IMR-90 (cell line): ENCODE measurements around the gene AP4S1. TPM values are rescaled to one million over a fixed set of nuclear protein-coding genes. Genes with fewer than 3 reads are reported as not detected.

ENCODE experiments used
- ATAC-seq: fragments of 200-7000 bp; cut with Tn5 transposase; 2 replicates; pipeline ENCODE4 v1.9.1; 2020; ENCODE audit warnings: low read depth, mild to moderate bottlenecking, moderate library complexity
- BruUV-seq: library from RNA; stranded (reverse); fragments of 400-500 nt; replicated peaks from 2 replicates; lab custom pipeline; 2021; lab: Mats Ljungman, UMichigan
- CTCF ChIA-PET: fragments of 300-600 bp; formaldehyde crosslinking; extraction: SDS; loops from one replicate; lab custom pipeline; 2021; ENCODE audit warnings: antibody characterized with exemption; lab: Yijun Ruan, JAX
- POLR2A ChIA-PET: fragments of 300-600 bp; sonication (Branson Sonifier 250); formaldehyde crosslinking; loops from one replicate; lab custom pipeline; 2022; ENCODE audit warnings: antibody characterized with exemption; ENCODE audit not compliant: unreplicated experiment; lab: Charles Lee
- DNase-seq: peaks from one replicate; pipeline ENCODE4 v3.0.0; 2013
- H2AFZ ChIP-seq: replicated peaks from 2 replicates; pipeline ENCODE3; 2013; ENCODE audit warnings: low read length, mild to moderate bottlenecking; ENCODE audit not compliant: poor library complexity
- H2AK5ac ChIP-seq: 2 replicates; pipeline ENCODE4 v1.6.1; 2013; ENCODE audit warnings: low read depth, low read length, inconsistent platforms
- H2AK9ac ChIP-seq: replicated peaks from 2 replicates; pipeline ENCODE3; 2013; ENCODE audit warnings: mild to moderate bottlenecking, low read depth, low read length, moderate library complexity; ENCODE audit not compliant: poor library complexity
- H2BK120ac ChIP-seq: 2 replicates; pipeline ENCODE4 v1.6.1; 2013; ENCODE audit warnings: low read depth, low read length, inconsistent platforms
- H2BK15ac ChIP-seq: 3 replicates; pipeline ENCODE4 v1.6.1; 2013; ENCODE audit warnings: low read depth, low read length, inconsistent platforms
- H2BK20ac ChIP-seq: 2 replicates; pipeline ENCODE4 v1.6.1; 2013; ENCODE audit warnings: low read depth, mild to moderate bottlenecking, inconsistent platforms, low read length, moderate library complexity
- H2BK5ac ChIP-seq: 2 replicates; pipeline ENCODE4 v1.6.1; 2013; ENCODE audit warnings: mild to moderate bottlenecking, low read depth, low read length, inconsistent platforms; ENCODE audit not compliant: poor library complexity, severe bottlenecking
- H3K14ac ChIP-seq: replicated peaks from 2 replicates; pipeline ENCODE4 v1.6.1; 2013; ENCODE audit warnings: low read depth, low read length, inconsistent platforms
- H3K18ac ChIP-seq: 2 replicates; pipeline ENCODE4 v1.6.1; 2013; ENCODE audit warnings: low read depth, low read length, control low read depth
- H3K23ac ChIP-seq: 2 replicates; pipeline ENCODE4 v1.6.1; 2013; ENCODE audit warnings: low read depth, low read length, inconsistent platforms
- H3K27ac ChIP-seq: 2 replicates; pipeline ENCODE4 v1.5.1; 2013; ENCODE audit warnings: mild to moderate bottlenecking, control low read depth, low read length; ENCODE audit not compliant: insufficient read depth
- H3K27me3 ChIP-seq: 2 replicates; pipeline ENCODE4 v1.6.1; 2013; ENCODE audit warnings: low read length; ENCODE audit not compliant: control insufficient read depth, insufficient read depth
- H3K36me3 ChIP-seq: 2 replicates; pipeline ENCODE4 v1.6.1; 2013; ENCODE audit warnings: low read length, mixed read lengths; ENCODE audit not compliant: control insufficient read depth, insufficient read depth
- H3K4ac ChIP-seq: 2 replicates; pipeline ENCODE4 v1.6.1; 2013; ENCODE audit warnings: low read depth, low read length, inconsistent platforms
- H3K4me1 ChIP-seq: 2 replicates; pipeline ENCODE4 v1.6.1; 2013; ENCODE audit warnings: low read length, mixed read lengths; ENCODE audit not compliant: control insufficient read depth, insufficient read depth
- H3K4me2 ChIP-seq: 2 replicates; pipeline ENCODE4 v1.6.1; 2013; ENCODE audit warnings: low read depth, mild to moderate bottlenecking, control low read depth, low read length, moderate library complexity
- H3K4me3 ChIP-seq: 2 replicates; pipeline ENCODE4 v1.5.1; 2013; ENCODE audit warnings: low read depth, mild to moderate bottlenecking, control low read depth, low read length, moderate library complexity; ENCODE audit not compliant: insufficient read depth
- H3K56ac ChIP-seq: 2 replicates; pipeline ENCODE4 v1.6.1; 2013; ENCODE audit warnings: low read length, inconsistent platforms; ENCODE audit not compliant: insufficient read depth; ENCODE audit errors: extremely low read depth
- H3K79me1 ChIP-seq, 2 experiments: 2 replicates each; pipeline ENCODE4 v1.6.1; 2013; ENCODE audit warnings: low read length in 2 of 2, inconsistent platforms in 1 of 2, low read depth in 1 of 2
- H3K9ac ChIP-seq: 2 replicates; pipeline ENCODE4 v1.6.1; 2013; ENCODE audit warnings: low read depth, low read length, control low read depth
- H3K9me1 ChIP-seq: 2 replicates; pipeline ENCODE4 v1.6.1; 2013; ENCODE audit warnings: low read length, inconsistent platforms; ENCODE audit not compliant: insufficient read depth
- H3K9me3 ChIP-seq: 2 replicates; pipeline ENCODE4 v1.6.1; 2013; ENCODE audit warnings: low read length; ENCODE audit not compliant: control insufficient read depth, insufficient read depth
- H4K20me1 ChIP-seq: 2 replicates; pipeline ENCODE4 v1.6.1; 2013; ENCODE audit warnings: low read length, inconsistent platforms; ENCODE audit not compliant: insufficient read depth
- H4K5ac ChIP-seq: 2 replicates; pipeline ENCODE4 v1.6.1; 2013; ENCODE audit warnings: mild to moderate bottlenecking, low read depth, low read length, control low read depth
- H4K8ac ChIP-seq, 2 experiments: 2 replicates each; pipeline ENCODE4 v1.6.1; 2013; ENCODE audit warnings: low read depth in 2 of 2, low read length in 2 of 2, control low read depth in 1 of 2, inconsistent platforms in 1 of 2
- H4K91ac ChIP-seq: 2 replicates; pipeline ENCODE4 v1.6.1; 2013; ENCODE audit warnings: low read depth, low read length, inconsistent platforms; ENCODE audit not compliant: insufficient read depth
- CTCF ChIP-seq: conservative IDR thresholded peaks from 2 replicates; pipeline ENCODE4 v1.5.1; 2012; ENCODE audit warnings: mild to moderate bottlenecking, low read depth, low read length, improper control_type of control experiment
- MXI1 ChIP-seq: IDR thresholded peaks from 2 replicates; pipeline ENCODE4 v1.6.1; 2012; ENCODE audit warnings: low read depth, mild to moderate bottlenecking, low read length, moderate library complexity, borderline replicate concordance
- NFE2L2 ChIP-seq: fragments of 150-350 bp; IDR thresholded peaks from 2 replicates; pipeline ENCODE4 v1.6.1; 2016; ENCODE audit warnings: low read depth, mild to moderate bottlenecking, low read length
- POLR2A ChIP-seq: IDR thresholded peaks from 2 replicates; pipeline ENCODE4 v1.6.1; 2012; ENCODE audit warnings: mild to moderate bottlenecking, low read depth, low read length
- RAD21 ChIP-seq: IDR thresholded peaks from 2 replicates; pipeline ENCODE4 v1.6.1; 2012; ENCODE audit warnings: low read length, improper control_type of control experiment
- USF2 ChIP-seq: fragments of 150-350 bp; IDR thresholded peaks from 2 replicates; pipeline ENCODE4 v1.6.1; 2017; ENCODE audit warnings: mild to moderate bottlenecking, antibody characterized with exemption, low read length, low read depth
- WGBS, 2 experiments: methylation state at CpG; one replicate each; pipeline versions ENCODE4 v1.1.5 to v1.1.7; 2013; ENCODE audit warnings: missing lambda C conversion rate in 2 of 2; ENCODE audit not compliant: insufficient read length in 1 of 2; ENCODE audit errors: extremely low coverage in 2 of 2; 5-methylcytosine and 5-hydroxymethylcytosine counted together
- dilution Hi-C: fragments of 300-500 bp; cut with HindIII; formaldehyde crosslinking; loops from one replicate; pipeline ENCODE4 v1.14.3; 2018; ENCODE audit warnings: low sequenced_read_pairs; ENCODE audit not compliant: unreplicated experiment
- in situ Hi-C: fragments of 300-500 bp; cut with MboI; formaldehyde crosslinking; loops from 3 replicates; pipeline ENCODE4 v1.14.3; 2019; ENCODE audit warnings: low sequenced_read_pairs, inconsistent platforms, mixed read lengths
- intact Hi-C: fragments of 100-400 bp; cut with micrococcal nuclease; formaldehyde crosslinking; loops from 2 replicates; pipeline ENCODE4 v1.10.0; 2022
- polyA plus RNA-seq, 3 experiments: library from polyadenylated mRNA; depleted of rRNA; stranded (reverse); fragments of >200 nt; gene quantifications; 2 replicates each; pipeline ENCODE4 v1.2.3, GENCODE V29; 2012; ENCODE audit warnings: low replicate concordance in 1 of 3
- total RNA-seq: library from RNA; depleted of rRNA; stranded (reverse); fragments of >200 nt; gene quantifications from 2 replicates; pipeline ENCODE4 v1.2.3, GENCODE V29; 2012

The AP4S1 gene
- total and polyA plus RNA-seq, 2 of the 4 experiments (the other 2 are of a cell fraction) = 2.7 to 4.5 TPM

GRCh38 chr14:31126680-31127079 lies 101.2 kb downstream of the AP4S1 start:
- H4K20me1 ChIP-seq = peaks cover 4% of the 10 kb centered on the region; the same call in 1 of the 2 replicates
- H2AFZ ChIP-seq = no peak overlapping the region
- H3K9me3 ChIP-seq = no peaks in the 10 kb centered on the region
- H3K56ac ChIP-seq = no peak overlapping the region
- H3K14ac ChIP-seq = no peak overlapping the region
- in situ Hi-C loops = no loop called here
- TF ChIP-seq NFE2L2 (no peak), CTCF (no peak), USF2 (no peak), POLR2A (no peak), RAD21 (no peak), MXI1 (no peak)
- no CpG with 5 or more reads among the region's 7 CpGs for WGBS, 2 experiments
- no peak overlapping the region for H2AK9ac ChIP-seq
- H3K27me3 ChIP-seq = no peaks in the 10 kb centered on the region
- no peak overlapping the region for H3K18ac ChIP-seq
- no peak overlapping the region for H3K27ac ChIP-seq
- no peak overlapping the region for H3K4ac ChIP-seq
- H3K23ac ChIP-seq = no peak overlapping the region
- H3K9ac ChIP-seq = no peak overlapping the region
- H2BK20ac ChIP-seq = no peak overlapping the region
- H2BK120ac ChIP-seq = no peak overlapping the region
- H3K36me3 ChIP-seq = peaks cover 35% of the 10 kb centered on the region
- ChIA-PET CTCF (interaction anchor here (0.8 kb wide), 1 partner anchor 9 kb away, joined by 3 read pairs; no protein-coding TSS in a partner anchor), POLR2A (no interaction called here)
- no peak overlapping the region for H4K91ac ChIP-seq
- BruUV-seq = no TSS peak
- no peak overlapping the region for H2AK5ac ChIP-seq
- dilution Hi-C loops = no loop called here
- no peak overlapping the region for H4K8ac ChIP-seq
- H3K79me1 ChIP-seq = peaks cover 9 to 29% of the 10 kb centered on the region in 2 experiments
- no peak overlapping the region for H3K4me3 ChIP-seq
- H3K4me1 ChIP-seq = no peaks in the 10 kb centered on the region
- ATAC-seq (no peak), DNase-seq (no peak)
- no peak overlapping the region for H3K4me2 ChIP-seq
- H4K5ac ChIP-seq = no peak overlapping the region
- H2BK5ac ChIP-seq = no peak overlapping the region
- H2BK15ac ChIP-seq = no peak overlapping the region
- peaks cover 9% of the 10 kb centered on the region for H3K9me1 ChIP-seq
- intact Hi-C loops = no loop called here
